Panc1 (cell line): ENCODE measurements around the gene SORL1. TPM values are rescaled to one million over a fixed set of nuclear protein-coding genes. Genes with fewer than 3 reads are reported as not detected.

Experiments used
- ATAC-seq: fragments of 200-7000 bp; cut with Tn5 transposase; 2 replicates; pipeline ENCODE4 v1.9.1; 2020; ENCODE audit warnings: mild to moderate bottlenecking, moderate library complexity
- BruUV-seq: library from RNA; stranded (reverse); fragments of 400-500 nt; replicated peaks from 2 replicates; lab custom pipeline; 2021; lab: Mats Ljungman, UMichigan
- CTCF ChIA-PET: fragments of 300-600 bp; sonication (Branson Sonifier 250); formaldehyde crosslinking; loops from one replicate; lab custom pipeline; 2022; ENCODE audit warnings: antibody characterized with exemption; lab: Charles Lee
- POLR2A ChIA-PET: fragments of 300-600 bp; sonication (Branson Sonifier 250); formaldehyde crosslinking; loops from one replicate; lab custom pipeline; 2022; ENCODE audit warnings: antibody characterized with exemption; lab: Charles Lee
- DNase-seq: peaks from one replicate; pipeline ENCODE4 v3.0.0-alpha.2; 2010; ENCODE audit warnings: low read depth, low spot score
- H3K27ac ChIP-seq: 2 replicates; pipeline ENCODE4 v1.5.1; 2011; ENCODE audit warnings: mild to moderate bottlenecking, low read length, inconsistent platforms
- H3K27me3 ChIP-seq: fragments of 200-500 bp; sonication (Bioruptor generic); 2 replicates; pipeline ENCODE4 v1.6.0; 2014; ENCODE audit warnings: low read length, inconsistent platforms; ENCODE audit not compliant: control insufficient read depth, insufficient read depth
- H3K36me3 ChIP-seq: fragments of 200-500 bp; sonication (Bioruptor generic); 2 replicates; pipeline ENCODE4 v1.5.1; 2014; ENCODE audit warnings: inconsistent platforms, mild to moderate bottlenecking, low read length, moderate library complexity; ENCODE audit not compliant: control insufficient read depth, insufficient read depth
- H3K4me1 ChIP-seq: 2 replicates; pipeline ENCODE4 v1.5.1; 2011; ENCODE audit warnings: inconsistent platforms, mild to moderate bottlenecking, low read length, moderate library complexity; ENCODE audit not compliant: control insufficient read depth, insufficient read depth
- H3K4me3 ChIP-seq, 2 experiments: 2 replicates each; pipeline ENCODE4 v1.5.1; 2011 to 2012; ENCODE audit warnings: low read depth in 2 of 2, low read length in 2 of 2, mild to moderate bottlenecking in 2 of 2, inconsistent platforms in 1 of 2, moderate library complexity in 1 of 2
- H3K9me3 ChIP-seq: fragments of 200-500 bp; sonication (Bioruptor generic); 2 replicates; pipeline ENCODE4 v1.5.1; 2014; ENCODE audit warnings: low read depth, mild to moderate bottlenecking, inconsistent platforms, low read length, moderate library complexity; ENCODE audit not compliant: control insufficient read depth, insufficient read depth
- POLR2AphosphoS5 ChIP-seq: IDR thresholded peaks from 2 replicates; pipeline ENCODE4 v1.6.1; 2012; ENCODE audit warnings: mild to moderate bottlenecking, low read depth, low read length, moderate library complexity
- SIN3A ChIP-seq: IDR thresholded peaks from 2 replicates; pipeline ENCODE4 v1.6.1; 2012; ENCODE audit warnings: low read depth, mild to moderate bottlenecking, low read length, moderate library complexity, borderline replicate concordance; ENCODE audit not compliant: insufficient read depth
- TCF7L2 ChIP-seq: IDR thresholded peaks from 2 replicates; pipeline ENCODE4 v1.6.1; 2011; ENCODE audit warnings: mild to moderate bottlenecking, low read depth, low read length, inconsistent platforms
- in situ Hi-C: cut with HindIII; loops from 2 replicates; pipeline ENCODE4 v1.10.0; 2016; ENCODE audit warnings: low sequenced_read_pairs, low pct_unique_long_range_greater_than_20kb
- intact Hi-C: fragments of 100-400 bp; cut with micrococcal nuclease; formaldehyde crosslinking; loops from one replicate; pipeline ENCODE4 v1.10.0; 2022; ENCODE audit not compliant: unreplicated experiment
- total RNA-seq: library from RNA; stranded (reverse); gene quantifications from one replicate; pipeline ENCODE4 v1.2.1, GENCODE V29; 2021; ENCODE audit not compliant: unreplicated experiment
- TF ChIP-seq, protein P1 (sequence below), 2 experiments: IDR thresholded peaks; 2 replicates each; pipeline ENCODE4 v1.6.1; 2011 to 2012; ENCODE audit warnings: low read depth in 2 of 2, control low read depth in 1 of 2, low read length in 1 of 2, mild to moderate bottlenecking in 1 of 2, moderate library complexity in 1 of 2; ENCODE audit not compliant: insufficient read depth in 1 of 2
- TF ChIP-seq, protein P2 (sequence below): fragments of 450-650 bp; IDR thresholded peaks from 2 replicates; pipeline ENCODE4 v1.5.1; 2017; ENCODE audit warnings: mild to moderate bottlenecking

The SORL1 gene
- total RNA-seq, 1 experiment from 2014 or later: 36.3 TPM

DNA sequence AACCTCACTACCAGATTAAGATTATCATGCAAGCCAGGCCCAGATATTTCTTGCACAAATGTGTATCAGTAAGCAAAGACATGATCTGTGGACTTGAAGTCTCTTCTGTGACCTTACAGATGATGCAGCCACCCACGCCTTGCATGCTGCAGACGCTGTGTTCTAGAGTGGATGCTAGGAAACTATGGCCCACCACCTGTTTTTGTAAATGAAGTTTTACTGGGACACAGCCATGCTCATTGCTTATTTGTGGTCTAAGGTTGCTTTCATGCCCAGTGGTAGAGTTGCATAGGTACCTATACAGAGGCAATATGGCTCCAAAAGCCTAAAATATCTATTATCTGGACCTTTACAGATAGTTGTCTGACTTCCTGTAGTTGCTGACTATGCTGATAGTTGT, 48.2 kb downstream of the SORL1 start:
- no peak overlapping the region for H3K27ac ChIP-seq
- H3K36me3 ChIP-seq: no peaks in the 10 kb centered on the region; the same call in 1 of the 2 replicates
- ChIA-PET CTCF (no interaction called here), POLR2A (no interaction called here)
- H3K9me3 ChIP-seq: peaks cover 3% of the 10 kb centered on the region; the same call in 1 of the 2 replicates
- no TSS peak for BruUV-seq
- H3K4me3 ChIP-seq: no peak overlapping the region
- no peaks in the 10 kb centered on the region for H3K4me1 ChIP-seq
- no peak for TF ChIP-seq POLR2AphosphoS5
- TF ChIP-seq, protein P1, sequence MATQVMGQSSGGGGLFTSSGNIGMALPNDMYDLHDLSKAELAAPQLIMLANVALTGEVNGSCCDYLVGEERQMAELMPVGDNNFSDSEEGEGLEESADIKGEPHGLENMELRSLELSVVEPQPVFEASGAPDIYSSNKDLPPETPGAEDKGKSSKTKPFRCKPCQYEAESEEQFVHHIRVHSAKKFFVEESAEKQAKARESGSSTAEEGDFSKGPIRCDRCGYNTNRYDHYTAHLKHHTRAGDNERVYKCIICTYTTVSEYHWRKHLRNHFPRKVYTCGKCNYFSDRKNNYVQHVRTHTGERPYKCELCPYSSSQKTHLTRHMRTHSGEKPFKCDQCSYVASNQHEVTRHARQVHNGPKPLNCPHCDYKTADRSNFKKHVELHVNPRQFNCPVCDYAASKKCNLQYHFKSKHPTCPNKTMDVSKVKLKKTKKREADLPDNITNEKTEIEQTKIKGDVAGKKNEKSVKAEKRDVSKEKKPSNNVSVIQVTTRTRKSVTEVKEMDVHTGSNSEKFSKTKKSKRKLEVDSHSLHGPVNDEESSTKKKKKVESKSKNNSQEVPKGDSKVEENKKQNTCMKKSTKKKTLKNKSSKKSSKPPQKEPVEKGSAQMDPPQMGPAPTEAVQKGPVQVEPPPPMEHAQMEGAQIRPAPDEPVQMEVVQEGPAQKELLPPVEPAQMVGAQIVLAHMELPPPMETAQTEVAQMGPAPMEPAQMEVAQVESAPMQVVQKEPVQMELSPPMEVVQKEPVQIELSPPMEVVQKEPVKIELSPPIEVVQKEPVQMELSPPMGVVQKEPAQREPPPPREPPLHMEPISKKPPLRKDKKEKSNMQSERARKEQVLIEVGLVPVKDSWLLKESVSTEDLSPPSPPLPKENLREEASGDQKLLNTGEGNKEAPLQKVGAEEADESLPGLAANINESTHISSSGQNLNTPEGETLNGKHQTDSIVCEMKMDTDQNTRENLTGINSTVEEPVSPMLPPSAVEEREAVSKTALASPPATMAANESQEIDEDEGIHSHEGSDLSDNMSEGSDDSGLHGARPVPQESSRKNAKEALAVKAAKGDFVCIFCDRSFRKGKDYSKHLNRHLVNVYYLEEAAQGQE (IDR thresholded peaks at IDR 0.05; ENCODE audit: insufficient read depth in 1 of 2, low read depth in 2 of 2, low read length in 1 of 2): no peak
- TF ChIP-seq TCF7L2: no peak
- TF ChIP-seq, protein P2, sequence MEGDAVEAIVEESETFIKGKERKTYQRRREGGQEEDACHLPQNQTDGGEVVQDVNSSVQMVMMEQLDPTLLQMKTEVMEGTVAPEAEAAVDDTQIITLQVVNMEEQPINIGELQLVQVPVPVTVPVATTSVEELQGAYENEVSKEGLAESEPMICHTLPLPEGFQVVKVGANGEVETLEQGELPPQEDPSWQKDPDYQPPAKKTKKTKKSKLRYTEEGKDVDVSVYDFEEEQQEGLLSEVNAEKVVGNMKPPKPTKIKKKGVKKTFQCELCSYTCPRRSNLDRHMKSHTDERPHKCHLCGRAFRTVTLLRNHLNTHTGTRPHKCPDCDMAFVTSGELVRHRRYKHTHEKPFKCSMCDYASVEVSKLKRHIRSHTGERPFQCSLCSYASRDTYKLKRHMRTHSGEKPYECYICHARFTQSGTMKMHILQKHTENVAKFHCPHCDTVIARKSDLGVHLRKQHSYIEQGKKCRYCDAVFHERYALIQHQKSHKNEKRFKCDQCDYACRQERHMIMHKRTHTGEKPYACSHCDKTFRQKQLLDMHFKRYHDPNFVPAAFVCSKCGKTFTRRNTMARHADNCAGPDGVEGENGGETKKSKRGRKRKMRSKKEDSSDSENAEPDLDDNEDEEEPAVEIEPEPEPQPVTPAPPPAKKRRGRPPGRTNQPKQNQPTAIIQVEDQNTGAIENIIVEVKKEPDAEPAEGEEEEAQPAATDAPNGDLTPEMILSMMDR: no peak
- TF ChIP-seq SIN3A: no peak
- in situ Hi-C loops (no loop called here), intact Hi-C loops (no loop called here)
- ATAC-seq: no peak
- DNase-seq: no peak
- no peaks in the 10 kb centered on the region for H3K27me3 ChIP-seq

GRCh38 chr11:121500717-121501116, 48.6 kb downstream of the SORL1 start:
- ChIA-PET CTCF (no interaction called here), POLR2A (no interaction called here)
- no TSS peak for BruUV-seq
- ATAC-seq (no peak), DNase-seq (no peak)
- in situ Hi-C loops (no loop called here), intact Hi-C loops (no loop called here)
- Histone ChIP-seq H3K4me3 (no peak overlapping the region), H3K27ac (no peak overlapping the region), H3K9me3 (peaks cover 7% of the 10 kb centered on the region; the same call in 1 of the 2 replicates), H3K27me3 (no peaks in the 10 kb centered on the region), H3K36me3 (no peaks in the 10 kb centered on the region; the same call in 1 of the 2 replicates), H3K4me1 (no peaks in the 10 kb centered on the region)
- TF ChIP-seq TCF7L2 (no peak), POLR2AphosphoS5 (no peak), SIN3A (no peak)
- TF ChIP-seq, protein P2: no peak
- TF ChIP-seq, protein P1 (IDR thresholded peaks at IDR 0.05; ENCODE audit: insufficient read depth in 1 of 2, low read depth in 2 of 2, low read length in 1 of 2): no peak
